GM18858 (cell line): ENCODE measurements around the gene MRPL12.

ENCODE experiments used
- ATAC-seq: cut with Tn5 transposase; IDR thresholded peaks from one replicate; pipeline ENCODE4 v1.9.1; 2021; ENCODE audit not compliant: unreplicated experiment

Gene MRPL12

DNA sequence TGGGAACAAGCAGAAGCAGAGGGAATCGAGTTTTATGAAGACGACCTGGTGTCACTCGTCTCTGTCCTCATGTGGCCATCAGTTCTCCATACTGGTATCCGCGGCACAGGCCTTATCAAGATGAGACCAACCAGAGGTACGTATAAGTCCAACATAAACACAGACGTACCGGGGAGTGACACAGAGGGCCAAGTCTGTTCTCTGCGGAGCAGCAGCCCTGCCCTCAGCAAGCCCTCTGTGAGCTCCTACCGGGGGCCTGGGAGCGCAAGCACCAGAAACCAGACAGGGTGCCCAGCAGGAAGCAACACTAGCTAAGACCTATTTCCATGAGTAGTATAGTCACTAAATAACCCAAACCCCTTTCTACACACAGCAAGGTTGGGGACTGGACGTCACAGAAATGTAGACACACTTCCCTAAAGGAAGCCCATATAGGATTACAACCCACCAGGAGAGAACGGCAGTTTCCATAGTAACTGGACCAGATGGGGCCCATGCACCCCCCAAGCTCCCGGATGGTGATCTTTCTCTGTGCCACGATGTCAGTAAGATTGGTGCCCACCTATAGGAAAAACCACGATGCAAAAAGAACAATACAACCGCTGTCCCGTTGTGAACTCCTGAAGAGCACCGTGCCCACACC, 20.5 kb upstream of the MRPL12 start:
- ATAC-seq = no peak

DNA sequence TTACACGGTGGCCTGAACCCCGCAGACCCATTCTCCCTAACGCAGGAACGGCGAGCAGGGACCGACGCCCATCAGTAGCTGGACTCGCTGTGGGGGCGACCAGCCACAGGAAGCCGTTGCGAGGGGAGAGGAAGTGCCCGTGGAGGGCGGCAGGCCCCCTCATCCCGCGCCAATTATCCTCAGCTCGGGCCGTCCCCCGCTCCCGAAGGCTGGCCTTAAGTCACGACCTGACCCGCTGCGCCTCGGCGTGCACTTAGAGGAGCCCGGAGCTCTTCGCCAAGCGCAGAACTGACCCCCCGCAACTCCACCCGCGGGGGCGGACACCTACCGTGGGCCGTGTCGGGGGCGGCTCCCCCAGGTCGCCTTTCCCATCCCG, 20.0 kb upstream of the MRPL12 start:
- no peak for ATAC-seq

DNA sequence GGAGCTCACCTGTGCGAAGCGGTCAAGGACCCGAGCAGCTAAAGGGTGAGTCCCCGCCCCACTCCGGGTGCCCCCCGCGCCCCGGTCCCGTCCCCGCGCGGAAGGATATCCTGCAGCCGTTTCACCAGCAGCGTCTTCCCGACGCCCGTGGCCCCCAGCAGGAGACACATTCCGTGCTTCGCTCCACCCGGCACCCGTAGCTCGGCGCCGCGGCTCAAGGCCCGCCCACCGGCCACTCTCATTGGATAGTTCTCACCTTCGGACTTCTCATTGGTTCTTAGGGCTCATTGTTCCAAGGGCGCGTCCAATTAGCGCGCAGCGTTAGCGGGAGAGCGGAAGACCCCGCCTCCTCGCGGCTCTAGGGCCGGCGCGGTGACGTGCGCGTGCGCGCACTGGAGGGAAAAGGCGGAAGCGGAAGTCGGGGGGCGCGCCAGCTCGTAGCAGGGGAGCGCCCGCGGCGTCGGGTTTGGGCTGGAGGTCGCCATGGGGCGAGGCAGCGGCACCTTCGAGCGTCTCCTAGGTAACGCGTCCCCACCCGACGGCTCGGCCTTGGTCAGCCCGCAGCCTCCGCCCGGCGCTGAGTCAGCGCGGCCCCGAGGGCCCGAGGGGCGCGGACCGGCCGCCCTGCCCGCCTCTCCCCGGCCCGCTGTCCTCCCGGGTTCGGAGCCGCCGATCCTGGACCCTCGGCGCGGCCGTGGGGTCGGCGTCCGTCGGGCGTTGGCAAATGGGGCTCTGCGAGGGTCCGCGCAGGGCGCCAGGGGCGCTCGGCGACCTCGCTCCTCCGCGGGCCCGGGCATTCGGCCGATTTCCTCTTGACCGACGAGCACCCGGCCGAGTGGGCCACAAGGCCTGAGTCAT, 19.4 kb upstream of the MRPL12 start, which contains the start of the genes ARL16 and HGS:
Gene ARL16, minus strand, starts transcription at position 214 of the 858 bp plus-strand sequence. Its CDS starts 44 bp downstream, at position 170.
Gene HGS, plus strand, starts transcription at position 428 of the 858 bp plus-strand sequence. Its CDS starts 56 bp downstream, at position 484.
- peak; percentile 86 for ATAC-seq

GRCh38 chr17:81684442-81684911, 18.7 kb upstream of the MRPL12 start:
- no peak for ATAC-seq

GRCh38 chr17:81685108-81685507, 18.1 kb upstream of the MRPL12 start:
- ATAC-seq = no peak

DNA sequence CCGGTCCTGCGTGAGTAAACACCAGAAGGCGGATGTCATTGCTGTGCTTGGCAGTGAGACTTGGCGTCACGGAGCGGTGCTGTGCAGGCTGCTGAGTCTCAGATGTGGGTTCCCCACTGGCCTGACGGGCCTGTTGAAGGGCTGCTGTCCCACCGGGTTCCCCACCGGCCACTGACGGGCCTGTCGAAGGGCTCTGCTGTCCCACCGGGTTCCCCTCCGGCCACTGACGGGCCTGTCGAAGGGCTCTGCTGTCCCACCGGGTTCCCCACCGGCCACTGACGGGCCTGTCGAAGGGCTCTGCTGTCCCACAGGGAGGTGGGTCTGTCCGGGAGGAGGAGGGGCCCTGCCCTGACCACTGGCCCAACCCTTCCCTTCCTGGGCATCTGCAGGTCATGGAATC, 16.6 kb upstream of the MRPL12 start:
- ATAC-seq = no peak

GRCh38 chr17:81687770-81688541, 15.2 kb upstream of the MRPL12 start:
- ATAC-seq = no peak

GRCh38 chr17:81688616-81689015, 14.6 kb upstream of the MRPL12 start:
- ATAC-seq = no peak

- no peak for ATAC-seq
Observed at GRCh38 chr17:81690066-81690465, 13.1 kb upstream of the MRPL12 start.

GRCh38 chr17:81690549-81690948, 12.6 kb upstream of the MRPL12 start:
- no peak for ATAC-seq

- ATAC-seq = no peak
Observed at GRCh38 chr17:81691196-81691595, 12.0 kb upstream of the MRPL12 start.

DNA sequence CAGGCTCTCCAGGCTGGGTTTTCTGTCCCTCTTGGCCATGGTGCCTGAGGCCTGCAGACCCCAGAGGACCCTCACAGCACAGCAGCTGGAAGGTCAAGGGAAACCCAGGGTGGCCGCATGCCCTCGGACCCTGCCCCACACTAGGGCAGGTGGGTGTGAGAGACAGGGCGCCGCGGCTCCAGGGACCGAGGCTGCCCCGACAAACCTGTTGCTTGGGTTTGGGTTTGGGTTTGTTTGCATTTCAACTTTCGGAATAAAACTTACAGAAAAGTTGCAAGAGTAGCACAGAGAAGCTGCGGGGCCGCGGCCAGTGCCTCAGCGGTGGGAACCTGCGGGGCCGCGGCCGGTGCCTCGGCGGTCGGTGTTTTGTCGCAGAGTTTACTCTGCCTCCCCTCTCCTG, 11.6 kb upstream of the MRPL12 start:
- ATAC-seq = no peak

DNA sequence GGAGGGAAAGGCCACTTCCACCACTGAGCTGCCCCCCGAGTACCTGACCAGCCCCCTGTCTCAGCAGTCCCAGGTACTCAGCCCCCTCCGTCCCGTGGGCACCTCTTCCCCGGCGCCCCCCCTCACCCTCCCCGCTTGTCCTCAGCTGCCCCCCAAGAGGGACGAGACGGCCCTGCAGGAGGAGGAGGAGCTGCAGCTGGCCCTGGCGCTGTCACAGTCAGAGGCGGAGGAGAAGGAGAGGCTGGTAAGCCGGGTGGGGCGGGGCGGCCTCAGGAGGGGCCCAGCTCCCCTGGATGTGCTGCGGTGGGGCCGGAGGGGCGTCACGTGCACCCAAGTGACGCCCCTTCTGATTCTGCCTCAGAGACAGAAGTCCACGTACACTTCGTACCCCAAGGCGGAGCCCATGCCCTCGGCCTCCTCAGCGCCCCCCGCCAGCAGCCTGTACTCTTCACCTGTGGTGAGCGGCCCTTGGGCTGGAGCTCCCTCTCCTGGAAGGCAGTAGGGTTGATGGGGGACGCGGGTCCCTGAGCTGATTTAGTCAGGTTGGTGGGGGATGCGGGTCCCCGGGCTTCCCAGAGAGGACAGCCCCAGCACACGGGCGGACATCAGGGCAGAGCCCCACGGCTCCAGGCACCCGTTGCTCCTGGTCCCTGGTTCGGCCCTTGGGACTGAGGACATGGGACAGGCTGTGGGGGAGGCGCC, 9.5 kb upstream of the MRPL12 start:
- ATAC-seq = no peak

- ATAC-seq = no peak
Observed at GRCh38 chr17:81694810-81695209, 8.4 kb upstream of the MRPL12 start.

DNA sequence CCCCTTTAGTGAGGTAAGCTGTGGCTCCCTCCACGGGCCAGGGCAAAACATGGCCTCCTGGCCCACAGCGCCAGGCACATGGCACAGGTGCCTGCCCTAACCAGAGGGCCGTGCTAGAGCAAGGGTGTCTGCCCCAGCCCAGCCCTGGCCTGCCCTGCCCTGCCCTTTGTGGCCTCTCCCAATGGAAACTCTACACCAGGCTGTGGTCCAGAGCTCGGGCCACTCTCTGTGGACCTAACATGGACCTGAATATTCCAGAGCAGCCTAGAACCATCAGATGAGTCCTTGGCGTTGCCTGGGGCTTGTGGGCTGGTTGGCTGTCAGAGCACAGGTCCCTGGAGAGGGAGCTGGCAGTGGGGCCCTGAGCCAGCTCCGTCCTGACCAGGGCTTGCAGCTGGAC, 8.0 kb upstream of the MRPL12 start:
- ATAC-seq = no peak

DNA sequence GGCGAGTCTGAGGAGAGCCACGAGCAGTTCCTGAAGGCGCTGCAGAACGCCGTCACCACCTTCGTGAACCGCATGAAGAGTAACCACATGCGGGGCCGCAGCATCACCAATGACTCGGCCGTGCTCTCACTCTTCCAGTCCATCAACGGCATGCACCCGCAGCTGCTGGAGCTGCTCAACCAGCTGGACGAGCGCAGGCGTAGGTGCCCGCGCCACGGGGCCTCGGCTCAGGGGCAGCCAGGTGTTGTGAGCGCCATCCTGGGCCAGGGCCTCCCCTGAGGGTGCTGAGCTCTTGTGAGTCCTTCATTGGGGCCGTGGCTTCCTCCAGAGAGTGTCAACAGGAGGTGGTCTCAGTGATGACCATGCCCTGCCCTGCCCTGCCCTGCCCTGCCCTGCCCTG, 7.4 kb upstream of the MRPL12 start:
- ATAC-seq = no peak

DNA sequence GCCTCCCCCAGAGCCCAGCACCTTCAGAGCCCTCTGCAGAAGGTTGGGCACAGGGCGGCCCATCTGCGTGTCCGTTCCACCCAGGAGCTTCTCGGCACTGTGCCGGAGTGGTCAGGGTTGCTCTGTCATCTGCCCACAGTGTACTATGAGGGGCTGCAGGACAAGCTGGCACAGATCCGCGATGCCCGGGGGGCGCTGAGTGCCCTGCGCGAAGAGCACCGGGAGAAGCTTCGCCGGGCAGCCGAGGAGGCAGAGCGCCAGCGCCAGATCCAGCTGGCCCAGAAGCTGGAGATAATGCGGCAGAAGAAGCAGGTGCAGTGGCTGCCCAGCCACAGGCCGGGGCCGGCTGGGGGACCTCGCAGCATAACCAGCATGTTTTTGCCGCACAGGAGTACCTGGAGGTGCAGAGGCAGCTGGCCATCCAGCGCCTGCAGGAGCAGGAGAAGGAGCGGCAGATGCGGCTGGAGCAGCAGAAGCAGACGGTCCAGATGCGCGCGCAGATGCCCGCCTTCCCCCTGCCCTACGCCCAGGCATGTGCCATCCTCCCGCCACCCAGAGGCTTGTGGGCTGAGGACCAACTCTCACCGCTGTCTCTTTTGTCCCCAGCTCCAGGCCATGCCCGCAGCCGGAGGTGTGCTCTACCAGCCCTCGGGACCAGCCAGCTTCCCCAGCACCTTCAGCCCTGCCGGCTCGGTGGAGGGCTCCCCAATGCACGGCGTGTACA, 6.8 kb upstream of the MRPL12 start:
- no peak for ATAC-seq

- ATAC-seq = no peak
Observed at GRCh38 chr17:81697261-81698044, 5.7 kb upstream of the MRPL12 start.
